ENCODE results near the gene LGALS9B.
"Not testable (repeated sequence)": the region's sequence is repeated elsewhere in the genome, so short reads cannot be mapped to it uniquely, and the experiment has no call there.

Gene LGALS9B

DNA sequence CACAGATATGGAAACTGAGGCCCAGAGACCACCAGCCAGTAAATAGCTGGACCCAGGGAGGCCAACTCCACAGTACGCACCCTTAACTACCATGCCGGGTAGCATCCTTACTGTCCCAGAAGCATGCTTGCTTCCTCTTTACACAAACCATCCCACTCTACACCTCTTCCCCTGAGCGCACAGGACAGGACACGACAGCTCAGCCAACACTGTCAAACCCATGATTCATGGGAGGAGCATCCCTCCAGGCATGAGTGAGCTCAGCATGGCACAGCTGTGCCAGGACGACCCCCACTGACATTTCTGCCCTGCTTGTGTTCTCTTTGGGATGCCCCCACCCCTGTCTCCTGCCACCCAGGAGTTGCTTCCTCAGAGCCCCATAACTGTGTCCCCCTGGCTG, 340 bp downstream of the LGALS9B start:
- not testable (repeated sequence) for DNase-seq (ENCODE audit: low spot score)

DNA sequence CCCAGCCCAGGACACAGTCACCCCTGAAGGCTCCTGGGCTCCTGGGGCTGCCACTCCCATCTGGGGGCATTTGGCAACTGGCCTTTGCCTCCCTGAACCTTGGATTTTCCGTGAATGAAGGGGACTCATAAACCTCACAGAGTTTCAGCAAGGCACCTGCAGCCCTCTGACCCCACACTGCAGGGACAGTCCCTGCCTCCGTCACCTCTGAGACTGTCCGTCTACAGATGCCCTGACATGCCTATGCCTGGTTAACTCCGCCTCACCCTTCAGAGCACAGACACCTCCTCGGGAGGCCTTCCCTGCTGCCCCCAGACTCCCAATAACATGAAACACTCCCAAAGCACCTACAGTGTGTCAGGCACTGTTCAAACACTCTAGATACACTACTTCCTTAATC, 786 bp downstream of the LGALS9B start:
- not testable (repeated sequence) for DNase-seq (ENCODE audit: low spot score)

DNA sequence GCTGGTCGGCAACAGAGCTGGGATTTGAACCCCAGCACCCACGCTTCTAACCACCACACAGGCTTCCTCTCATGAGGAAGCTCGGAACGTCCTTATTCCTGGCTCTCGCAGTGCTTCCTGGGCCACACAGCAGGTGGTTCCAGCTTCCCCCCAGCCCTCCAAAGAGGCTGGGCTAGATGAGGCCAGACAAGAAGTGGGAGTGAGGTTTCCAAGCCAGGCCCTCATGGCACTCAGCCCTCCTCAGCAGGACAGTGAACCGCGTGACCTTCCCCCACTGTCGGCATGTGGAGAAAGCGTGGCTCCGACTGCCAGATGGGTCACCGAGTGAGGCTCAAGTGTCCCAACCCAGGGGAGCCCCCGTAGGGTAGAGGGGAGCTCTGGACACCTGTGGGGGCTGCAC, 1.8 kb downstream of the LGALS9B start:
- not testable (repeated sequence) for DNase-seq (ENCODE audit: low spot score)

DNA sequence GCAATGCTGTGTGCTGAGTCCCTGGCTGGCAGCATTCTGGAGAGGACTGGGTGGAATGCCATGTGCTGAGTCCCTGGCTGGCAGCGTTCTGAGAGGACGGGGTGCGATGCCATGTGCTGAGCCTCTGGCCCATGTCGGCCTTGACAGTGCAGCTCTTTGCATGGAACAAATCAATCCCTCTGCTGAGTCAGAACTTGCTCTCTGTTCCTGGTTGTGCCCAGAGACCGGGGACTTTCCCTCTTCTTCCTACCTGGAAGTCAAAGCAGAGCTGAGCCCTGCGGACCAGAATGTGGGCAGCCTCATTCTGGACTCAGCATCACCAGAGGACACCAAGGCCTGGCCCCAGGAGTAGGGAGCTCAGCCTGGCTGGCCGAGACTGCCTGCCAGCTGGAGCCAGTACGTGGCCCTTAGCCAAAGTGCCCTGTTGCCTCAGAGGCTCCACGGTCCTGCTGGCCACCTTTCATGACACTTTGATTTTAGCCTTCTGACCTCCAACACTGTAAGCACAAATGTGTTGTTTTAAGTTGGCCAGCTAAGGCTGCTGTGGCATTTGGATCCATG, 2.4 kb downstream of the LGALS9B start:
- not testable (repeated sequence) for DNase-seq (ENCODE audit: low spot score)

DNA sequence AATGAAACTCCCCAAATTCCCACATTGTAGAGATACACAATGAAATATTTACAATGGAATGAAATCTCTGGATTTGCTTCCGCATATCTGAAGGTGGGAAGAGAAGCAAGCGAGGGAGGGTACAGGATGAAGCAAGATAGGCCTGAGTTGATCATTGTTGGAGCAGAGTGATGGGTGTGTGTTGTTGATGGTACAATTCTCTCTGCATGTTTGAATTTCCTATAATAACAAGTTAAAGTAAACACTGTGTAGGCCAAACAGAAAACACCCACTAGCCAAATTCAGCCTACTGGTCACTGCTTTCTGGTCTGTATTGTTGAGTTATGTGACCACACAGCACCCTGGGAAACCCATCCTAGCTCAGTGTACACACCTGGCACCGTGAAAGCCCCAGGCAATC, 5.2 kb downstream of the LGALS9B start:
- DNase-seq (ENCODE audit: low spot score), result not testable (repeated sequence)

DNA sequence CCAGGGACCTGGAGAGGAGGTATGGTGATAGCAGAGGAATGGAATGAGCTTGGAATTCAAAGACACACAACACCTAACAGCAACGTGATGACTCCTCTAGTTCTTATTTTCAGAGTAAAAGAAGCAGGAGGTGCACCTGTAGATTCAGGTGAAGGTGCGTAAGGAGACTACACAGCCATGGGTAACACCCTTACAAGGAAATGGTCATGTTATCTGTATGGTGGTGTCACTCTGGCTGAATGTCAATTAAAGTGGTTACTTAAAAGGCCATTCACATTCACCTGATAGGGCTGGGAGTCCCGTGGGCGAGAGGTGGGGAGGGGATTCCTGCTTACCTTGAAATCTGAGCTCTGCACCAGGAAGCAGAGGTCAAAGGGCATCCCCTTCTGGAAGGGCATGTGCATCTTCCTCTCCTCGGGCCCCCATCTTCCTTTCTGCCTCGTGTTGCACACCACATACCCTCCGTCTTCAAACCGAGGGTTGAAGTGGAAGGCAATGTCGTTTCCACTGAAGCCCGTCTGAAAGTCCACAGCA, 9.4 kb downstream of the LGALS9B start:
- DNase-seq (ENCODE audit: low spot score), result not testable (repeated sequence)

DNA sequence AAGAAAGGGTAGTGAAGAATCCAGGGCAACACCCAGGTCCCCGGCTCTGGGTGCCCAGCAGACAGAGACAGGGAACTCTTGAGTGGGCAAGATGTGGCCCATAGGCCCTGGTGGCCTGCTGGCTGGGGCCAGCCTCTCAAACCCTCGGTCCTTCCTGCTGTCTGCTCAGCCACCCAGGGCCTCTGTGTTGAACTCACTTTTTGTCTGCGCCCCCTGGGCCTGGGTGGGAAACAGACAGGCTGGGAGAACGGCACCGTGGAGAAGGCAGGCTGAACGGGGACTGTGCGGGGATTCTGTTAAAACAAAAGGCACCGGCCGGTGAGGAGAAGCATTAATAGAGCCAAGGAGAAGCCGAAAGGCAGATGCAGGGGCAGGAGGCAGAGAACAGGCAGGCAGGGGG, 12.2 kb downstream of the LGALS9B start:
- DNase-seq (ENCODE audit: low spot score), result not testable (repeated sequence)

DNA sequence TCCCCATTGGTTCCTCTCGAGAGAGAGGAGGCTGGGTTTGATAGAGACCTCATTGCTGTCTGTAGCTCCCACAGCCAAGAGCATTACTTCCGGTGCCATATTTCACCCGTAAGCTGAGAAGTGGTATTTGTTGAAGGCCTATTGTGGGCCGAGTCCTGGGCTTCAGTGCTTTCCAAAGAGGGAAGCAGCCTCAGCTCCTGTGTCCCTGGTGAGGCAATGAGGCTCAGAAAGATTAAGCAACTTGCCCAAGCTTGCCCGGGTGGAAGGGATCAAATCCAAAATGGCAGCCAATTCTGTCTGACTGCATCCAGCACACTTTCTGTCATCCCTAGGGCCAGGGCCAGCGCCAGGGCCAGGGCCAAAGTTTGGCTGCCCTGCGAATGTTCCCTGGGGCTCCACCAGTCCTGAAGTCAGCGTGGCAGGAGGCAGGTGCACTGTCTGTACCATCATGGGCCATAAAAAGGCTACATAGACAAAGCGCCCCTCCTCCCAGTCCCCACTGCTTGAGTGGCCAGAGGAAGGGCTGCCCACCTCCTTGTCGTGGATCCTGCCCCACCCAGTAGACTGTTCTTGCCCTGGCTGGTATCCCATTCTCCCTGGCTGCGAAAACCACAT, 13.4 kb downstream of the LGALS9B start:
- not testable (repeated sequence) for DNase-seq (ENCODE audit: low spot score)

DNA sequence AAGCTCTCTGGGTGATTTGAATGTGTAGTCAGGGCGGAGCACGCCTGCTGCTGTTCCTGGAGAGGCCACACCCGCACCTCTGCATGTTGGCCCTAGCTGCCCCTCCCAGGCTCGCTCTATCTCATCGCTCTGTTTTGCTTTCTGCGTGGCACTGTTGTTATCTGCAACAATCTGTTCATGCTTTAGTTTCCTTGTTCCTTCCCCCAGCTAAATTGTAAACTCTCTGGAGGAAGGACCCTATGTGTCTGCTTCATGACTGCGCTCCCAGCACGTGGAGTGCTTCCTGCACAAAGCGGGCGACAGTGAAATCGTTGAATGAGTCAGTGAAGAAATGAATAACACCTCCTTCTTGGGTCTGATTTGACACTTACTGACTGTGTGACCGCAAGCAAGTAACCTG, 16.5 kb downstream of the LGALS9B start:
- not testable (repeated sequence) for DNase-seq (ENCODE audit: low spot score)

DNA sequence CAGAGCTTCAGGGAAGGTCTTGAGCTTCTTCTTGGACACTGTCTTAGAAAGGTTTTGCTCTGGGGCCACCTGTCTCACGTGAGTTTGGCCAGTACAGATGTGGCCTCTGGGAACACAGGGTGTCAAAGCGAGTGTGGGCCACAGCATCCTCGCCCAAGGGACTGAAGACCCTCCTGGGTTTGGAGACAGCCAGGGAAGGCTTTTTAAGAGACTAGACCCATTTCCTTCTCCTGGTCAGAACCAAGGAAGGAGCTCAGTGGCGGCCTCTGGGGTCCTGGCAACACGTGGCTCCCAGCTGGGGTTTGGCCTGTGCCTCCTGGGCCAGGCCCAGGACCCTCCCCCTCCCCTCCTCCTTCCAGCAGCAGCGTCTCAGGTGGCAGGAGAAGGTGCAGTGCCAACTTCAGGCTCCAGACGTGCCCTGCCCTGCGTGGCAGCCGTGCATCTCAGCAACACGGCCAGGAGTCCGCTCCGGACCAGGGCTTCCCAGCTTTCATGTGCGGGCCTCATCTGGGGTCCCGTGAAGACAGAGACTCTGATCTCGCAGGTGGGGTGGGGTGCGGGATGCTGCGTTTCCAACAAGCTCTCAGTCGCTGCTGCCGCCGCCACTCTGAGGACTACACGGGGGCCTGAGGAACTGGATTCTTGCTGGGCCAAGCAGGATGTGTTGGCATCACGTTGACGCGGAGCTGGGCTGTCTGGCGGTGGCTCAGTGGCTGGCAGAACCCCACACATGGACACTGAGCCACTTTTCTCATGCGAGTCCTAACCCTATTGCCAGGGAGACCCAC, 19.6 kb downstream of the LGALS9B start:
- not testable (repeated sequence) for DNase-seq (ENCODE audit: low spot score)

DNA sequence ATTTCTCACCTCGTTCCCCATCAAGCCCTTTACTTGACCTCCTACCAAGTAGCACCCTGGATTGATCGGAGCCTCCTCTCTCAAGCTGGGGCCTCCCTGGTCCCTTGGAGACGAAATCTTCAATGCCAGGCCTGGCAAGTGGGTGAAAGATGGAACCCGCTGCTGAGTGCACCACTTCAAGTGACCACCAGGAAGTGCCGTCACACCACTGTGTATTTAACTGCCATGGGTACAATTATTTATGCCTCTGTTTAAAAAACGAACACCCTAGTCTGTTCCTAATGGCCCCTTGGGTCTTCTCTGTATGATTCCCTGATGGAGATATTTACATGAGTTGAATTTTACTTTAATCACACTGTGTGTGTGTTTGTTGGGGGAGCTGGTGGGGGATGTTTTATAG, 20.4 kb downstream of the LGALS9B start:
- DNase-seq (ENCODE audit: low spot score), result not testable (repeated sequence)

DNA sequence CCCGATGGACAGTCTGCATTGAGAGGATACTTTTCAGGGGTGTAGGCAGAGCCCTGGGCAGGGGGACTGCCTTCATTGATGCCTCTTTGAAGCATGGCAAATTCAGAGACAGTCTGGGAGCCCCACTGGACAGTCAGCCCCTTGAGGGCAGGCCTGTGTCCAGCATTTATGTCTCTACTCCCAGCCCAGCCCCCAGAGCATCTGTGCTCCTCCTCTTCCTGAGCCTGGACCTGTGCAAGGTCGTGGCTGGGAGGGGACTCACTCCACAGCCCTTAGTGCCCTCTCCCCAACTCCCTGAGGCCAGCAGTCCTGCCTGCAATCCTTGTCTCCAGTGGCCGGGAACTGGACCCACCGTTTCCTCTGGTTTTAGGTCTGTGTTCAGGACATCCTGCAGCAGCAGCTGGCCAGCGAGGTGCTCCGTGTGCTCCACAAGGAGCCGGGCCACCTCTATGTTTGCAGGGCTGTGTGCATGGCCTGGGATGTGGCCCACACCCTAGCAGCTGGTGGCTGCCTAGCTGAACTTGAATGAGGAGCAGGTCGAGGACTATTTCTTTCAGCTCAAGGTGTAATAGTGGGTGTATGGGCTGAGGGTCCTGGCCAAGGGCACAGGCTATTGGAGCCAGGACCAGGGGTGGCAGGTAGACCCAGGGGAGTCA, 22.6 kb downstream of the LGALS9B start:
- DNase-seq (ENCODE audit: low spot score), result not testable (repeated sequence)

DNA sequence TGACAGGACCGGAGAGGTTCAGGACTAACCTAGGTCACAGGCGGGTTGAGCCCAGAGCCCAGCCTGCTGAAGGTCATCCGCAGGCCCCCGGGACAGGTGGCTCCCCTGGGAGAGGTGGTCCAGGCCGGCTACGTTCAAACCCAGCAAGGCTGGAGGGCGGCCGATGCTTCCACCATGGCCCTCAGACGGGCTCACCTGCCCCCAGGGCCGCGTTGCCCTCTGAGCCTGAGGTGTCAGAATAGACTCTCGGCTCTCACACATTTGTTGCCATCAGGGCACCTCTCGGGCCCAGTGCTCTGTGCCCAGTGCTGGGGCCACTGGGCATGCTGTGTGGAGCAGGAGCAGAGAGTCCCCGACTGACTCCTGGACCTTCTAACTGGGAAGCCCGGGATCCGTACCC, 23.2 kb downstream of the LGALS9B start:
- not testable (repeated sequence) for DNase-seq (ENCODE audit: low spot score)

DNA sequence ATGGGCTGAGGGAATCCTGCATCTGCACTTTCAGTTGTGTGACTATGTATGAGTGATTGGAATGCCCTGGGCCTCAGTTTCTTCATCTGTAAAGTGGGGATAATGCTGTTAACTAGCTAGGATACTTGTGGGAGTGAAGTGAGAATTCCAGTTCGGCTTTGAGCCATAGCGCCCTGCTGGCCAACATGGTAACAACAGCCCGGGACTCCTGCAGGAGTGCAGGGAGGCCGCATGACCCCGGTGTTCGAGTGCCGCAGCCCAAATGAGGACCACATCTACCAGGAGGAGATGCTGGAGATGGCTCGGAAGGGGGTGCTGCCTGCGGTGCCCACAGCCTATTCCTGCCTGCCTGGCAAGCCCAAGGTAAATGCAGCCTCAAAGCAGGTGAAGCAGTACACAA, 23.7 kb downstream of the LGALS9B start:
- not testable (repeated sequence) for DNase-seq (ENCODE audit: low spot score)

DNA sequence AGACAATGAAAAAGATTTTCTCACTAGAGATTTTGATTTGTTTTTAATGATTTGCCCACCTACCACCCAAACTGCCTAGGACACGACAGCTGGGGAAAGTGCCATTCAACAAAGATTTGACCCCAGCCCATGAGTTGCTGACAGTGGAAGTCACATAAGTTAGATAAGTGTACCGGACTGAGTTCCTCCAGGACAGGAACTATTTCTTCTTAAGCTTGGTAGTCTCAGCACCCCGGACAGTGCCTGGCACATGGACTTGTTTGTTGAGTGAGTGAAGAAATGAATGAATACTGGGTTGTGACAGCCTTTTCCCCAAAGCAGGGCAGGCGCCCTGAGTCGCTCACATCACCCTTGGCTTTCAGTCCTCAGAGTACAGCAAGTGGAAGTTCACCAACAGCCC, 26.7 kb downstream of the LGALS9B start:
- not testable (repeated sequence) for DNase-seq (ENCODE audit: low spot score)

DNA sequence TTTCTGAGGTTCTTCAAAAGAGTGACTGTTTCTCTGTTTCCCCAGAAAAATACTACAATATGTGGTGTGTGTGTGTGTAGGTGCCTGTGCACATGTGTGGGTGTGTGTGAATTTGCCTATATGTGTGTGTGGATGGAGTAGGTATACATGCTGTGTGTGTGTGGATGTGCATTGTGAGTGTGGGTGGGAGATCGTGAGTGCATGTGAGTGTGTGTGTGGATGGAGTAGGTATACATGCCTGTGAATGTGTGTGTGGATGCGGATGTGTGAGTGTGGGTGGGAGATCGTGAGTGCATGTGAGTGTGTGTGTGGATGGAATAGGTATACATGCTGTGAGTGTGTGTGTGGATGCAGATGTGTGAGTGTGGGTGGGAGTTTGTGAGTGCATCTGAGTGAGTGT, 32.2 kb downstream of the LGALS9B start:
- not testable (repeated sequence) for DNase-seq (ENCODE audit: low spot score)

DNA sequence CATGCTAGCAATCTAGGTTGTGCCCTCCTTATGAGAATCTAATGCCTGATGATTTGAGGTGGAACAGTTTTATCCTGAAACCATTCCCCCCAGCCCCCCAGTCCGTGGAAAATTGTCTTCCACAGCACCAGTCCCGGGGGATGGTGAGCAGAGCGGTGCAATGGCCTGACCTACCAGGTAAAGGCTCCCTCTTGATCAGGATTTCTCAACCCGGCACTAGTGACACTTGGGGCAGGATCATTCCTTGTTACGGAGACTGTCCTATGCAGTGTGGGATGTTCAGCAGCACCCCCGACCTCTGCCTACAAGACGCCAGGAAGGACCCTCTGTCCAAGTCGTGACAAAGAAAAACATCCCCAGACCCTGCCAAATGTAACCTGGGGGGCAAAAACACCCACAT, 34.0 kb downstream of the LGALS9B start:
- not testable (repeated sequence) for DNase-seq (ENCODE audit: low spot score)

DNA sequence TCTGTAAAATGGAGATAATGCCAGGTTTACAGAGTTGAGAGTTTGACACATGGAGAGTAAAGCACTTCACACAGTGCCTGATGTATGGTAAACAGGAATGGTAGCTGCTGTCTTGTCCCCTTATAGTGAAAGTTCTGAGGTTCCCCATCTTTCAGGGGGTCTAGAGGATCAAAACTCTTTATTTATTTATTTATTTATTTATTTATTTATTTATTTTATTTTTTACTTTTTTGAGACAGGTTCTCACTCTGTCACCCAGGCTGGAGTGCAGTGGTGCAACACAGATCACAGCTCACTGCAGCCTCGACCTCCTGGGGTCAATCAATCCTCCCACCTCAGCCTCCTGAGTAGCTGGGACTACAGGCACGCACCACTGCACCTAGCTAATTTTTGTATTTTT, 40.1 kb downstream of the LGALS9B start:
- DNase-seq (ENCODE audit: low spot score), result not testable (repeated sequence)

DNA sequence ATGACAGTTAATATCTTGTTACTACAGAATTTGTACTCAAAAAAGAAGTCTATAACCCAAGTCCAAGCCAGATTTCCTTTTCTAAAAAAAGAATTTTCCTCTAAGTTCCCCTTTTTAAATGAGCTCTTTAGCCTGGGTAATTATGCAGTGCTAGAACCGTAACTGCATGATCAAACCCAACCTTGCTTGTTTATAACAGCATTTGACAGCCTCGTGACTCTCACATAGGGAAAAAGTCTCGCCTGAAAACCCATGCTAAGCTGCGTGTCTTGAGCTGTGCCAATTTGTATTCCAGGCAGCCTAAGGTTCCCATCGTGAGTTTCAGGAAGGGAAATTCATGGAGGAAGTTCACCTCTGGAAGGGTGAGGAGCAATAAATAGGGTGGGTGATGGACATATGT, 44.5 kb downstream of the LGALS9B start:
- not testable (repeated sequence) for DNase-seq (ENCODE audit: low spot score)

DNA sequence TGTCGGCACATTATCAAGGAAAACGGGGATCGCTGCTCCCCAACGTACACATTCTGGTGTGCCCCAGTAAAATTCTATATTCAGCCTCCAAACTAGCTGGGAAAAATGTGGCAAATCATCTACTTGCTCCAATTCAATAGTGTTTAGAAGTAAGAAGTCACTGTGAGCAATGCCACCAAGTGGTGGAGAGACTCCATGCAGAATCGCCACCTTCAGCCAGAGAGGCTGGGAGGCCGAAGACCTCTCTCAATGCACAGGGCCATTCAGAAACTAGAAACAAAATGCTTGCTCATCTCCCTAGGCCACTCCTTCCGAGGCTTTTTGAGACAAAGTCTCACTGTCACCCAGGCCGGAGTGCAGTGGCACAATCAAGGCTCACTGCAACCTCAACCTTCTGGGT, 48.5 kb downstream of the LGALS9B start:
- not testable (repeated sequence) for DNase-seq (ENCODE audit: low spot score)

DNA sequence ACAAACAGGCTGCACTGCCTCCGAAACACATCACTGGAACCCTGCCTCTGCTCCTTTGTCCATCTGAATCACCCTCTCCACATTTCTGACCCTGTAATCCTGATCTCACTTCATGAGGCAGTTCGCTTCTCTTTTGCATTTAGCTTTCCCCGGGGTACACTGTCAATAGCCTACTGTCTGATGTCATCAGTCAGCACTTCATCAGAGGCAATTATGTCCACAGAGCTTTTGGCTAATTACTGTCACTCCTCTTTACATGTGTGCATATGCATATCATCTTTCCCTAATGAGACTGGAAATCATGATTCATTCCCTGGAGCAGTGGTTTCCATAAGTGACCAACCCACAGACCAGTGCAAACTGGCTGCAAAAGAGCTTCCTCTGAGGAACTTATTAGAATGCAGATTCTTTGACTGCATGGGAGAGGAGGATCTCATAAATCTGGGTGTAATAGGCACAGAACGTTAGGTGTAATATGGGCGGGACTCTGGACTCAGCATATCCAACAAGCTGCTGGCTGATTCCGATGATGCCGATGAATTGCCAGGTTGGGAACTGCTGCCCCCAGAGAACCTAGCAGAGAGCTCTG, 49.8 kb downstream of the LGALS9B start:
- not testable (repeated sequence) for DNase-seq (ENCODE audit: low spot score)

DNA sequence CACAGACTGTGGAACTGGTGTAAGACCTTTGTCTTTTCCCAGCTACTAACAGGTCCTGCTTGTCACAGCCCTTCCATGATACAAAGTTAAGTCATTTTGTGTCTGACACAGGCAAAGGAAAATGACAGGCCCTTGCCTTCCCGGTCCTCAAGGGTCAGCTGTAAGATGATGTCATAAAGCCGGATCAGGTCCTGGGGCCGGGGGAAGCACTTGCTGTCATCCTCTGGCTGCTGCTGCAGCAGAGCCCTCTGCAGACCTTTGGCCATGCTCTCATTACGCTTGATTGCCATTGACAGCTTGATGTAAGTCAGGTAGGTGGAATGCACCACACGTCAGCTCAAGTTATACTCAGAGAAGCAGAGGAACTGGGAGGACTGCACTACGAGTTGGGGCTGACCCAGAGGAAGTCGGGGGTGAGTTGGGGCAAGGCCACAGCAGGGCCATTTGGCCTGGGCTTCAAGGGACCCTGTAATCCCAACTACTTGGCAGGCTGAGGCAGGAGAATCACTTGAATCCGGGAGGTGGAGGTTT, 50.9 kb downstream of the LGALS9B start:
- DNase-seq (ENCODE audit: low spot score), result not testable (repeated sequence)

Data from hematopoietic multipotent progenitor cell treated with erythropoietin and hydrocortisone succinate and interleukin-3 and kit ligand, for 15 days (in vitro differentiated cells).